Erythroblast (primary cell): ENCODE results near the gene AMPD1.

Experiments used
- GATA1 ChIP-seq: IDR thresholded peaks from 2 replicates; pipeline ENCODE4 v1.6.1; 2011; ENCODE audit warnings: low read depth, mild to moderate bottlenecking, control low read depth, low read length, moderate library complexity
- POLR2A ChIP-seq: IDR thresholded peaks from 2 replicates; pipeline ENCODE4 v1.6.1; 2011; ENCODE audit warnings: mild to moderate bottlenecking, low read length

DNA sequence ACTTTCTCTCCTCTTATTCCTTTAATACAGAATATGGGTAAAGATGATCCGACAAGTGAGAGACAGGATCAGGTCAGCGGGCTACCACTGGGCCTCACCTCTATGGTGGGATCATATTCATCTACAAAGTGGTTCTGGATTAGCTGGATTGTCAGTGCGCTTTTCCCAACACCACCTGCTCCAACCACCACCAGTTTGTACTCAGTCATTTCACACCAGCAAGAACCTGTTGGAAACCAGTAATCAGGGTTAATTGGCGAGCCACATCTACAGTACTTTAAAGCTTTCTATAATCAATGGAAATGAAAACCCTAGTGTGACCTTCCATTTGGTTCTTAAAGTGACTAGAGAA is 20.6 kb upstream of the AMPD1 start:
- no peak for TF ChIP-seq POLR2A
- TF ChIP-seq GATA1: no peak
